ENCODE data around the gene STK32B.

- TF ChIP-seq CHD2 (IDR thresholded peaks at IDR 0.05; ENCODE audit: low read length, partially characterized antibody) (no peak), GATA2 (CRISPR knock-in tag; IDR thresholded peaks at IDR 0.05) (no peak), CTCF (IDR thresholded peaks at IDR 0.05) (no peak), NFIC (IDR thresholded peaks at IDR 0.05; ENCODE audit: borderline replicate concordance) (no peak), RAD21 (IDR thresholded peaks at IDR 0.05; ENCODE audit: low read length) (no peak), POLR2AphosphoS5 (IDR thresholded peaks at IDR 0.05; ENCODE audit: low read depth, low read length) (no peak), SMC3 (IDR thresholded peaks at IDR 0.05; ENCODE audit: low read depth, low read length) (no peak), NRF1 (IDR thresholded peaks at IDR 0.05; ENCODE audit: low read depth, low read length) (no peak), SIN3A (IDR thresholded peaks at IDR 0.05; ENCODE audit: borderline replicate concordance, low read depth, low read length) (no peak), YY1 (IDR thresholded peaks at IDR 0.05; ENCODE audit: low read depth) (no peak), MXI1 (IDR thresholded peaks at IDR 0.05; ENCODE audit: low read depth, low read length) (no peak), RFX5 (IDR thresholded peaks at IDR 0.05; ENCODE audit: low read length) (no peak)
- TF ChIP-seq, protein P1, sequence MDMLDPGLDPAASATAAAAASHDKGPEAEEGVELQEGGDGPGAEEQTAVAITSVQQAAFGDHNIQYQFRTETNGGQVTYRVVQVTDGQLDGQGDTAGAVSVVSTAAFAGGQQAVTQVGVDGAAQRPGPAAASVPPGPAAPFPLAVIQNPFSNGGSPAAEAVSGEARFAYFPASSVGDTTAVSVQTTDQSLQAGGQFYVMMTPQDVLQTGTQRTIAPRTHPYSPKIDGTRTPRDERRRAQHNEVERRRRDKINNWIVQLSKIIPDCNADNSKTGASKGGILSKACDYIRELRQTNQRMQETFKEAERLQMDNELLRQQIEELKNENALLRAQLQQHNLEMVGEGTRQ (IDR thresholded peaks at IDR 0.05; ENCODE audit: borderline replicate concordance, low read depth, low read length): no peak
Measured at GRCh38 chr4:5300283-5300682, 249.0 kb downstream of the STK32B start.

All from SK-N-SH (cell line).